Measurements from ENCODE around the gene KRTAP10-5. TPM values are rescaled to one million over a fixed set of nuclear protein-coding genes. Genes with fewer than 3 reads are reported as not detected.

Gene KRTAP10-5
- total and polyA plus RNA-seq, 2 experiments from 2014 or later: not detected

DNA sequence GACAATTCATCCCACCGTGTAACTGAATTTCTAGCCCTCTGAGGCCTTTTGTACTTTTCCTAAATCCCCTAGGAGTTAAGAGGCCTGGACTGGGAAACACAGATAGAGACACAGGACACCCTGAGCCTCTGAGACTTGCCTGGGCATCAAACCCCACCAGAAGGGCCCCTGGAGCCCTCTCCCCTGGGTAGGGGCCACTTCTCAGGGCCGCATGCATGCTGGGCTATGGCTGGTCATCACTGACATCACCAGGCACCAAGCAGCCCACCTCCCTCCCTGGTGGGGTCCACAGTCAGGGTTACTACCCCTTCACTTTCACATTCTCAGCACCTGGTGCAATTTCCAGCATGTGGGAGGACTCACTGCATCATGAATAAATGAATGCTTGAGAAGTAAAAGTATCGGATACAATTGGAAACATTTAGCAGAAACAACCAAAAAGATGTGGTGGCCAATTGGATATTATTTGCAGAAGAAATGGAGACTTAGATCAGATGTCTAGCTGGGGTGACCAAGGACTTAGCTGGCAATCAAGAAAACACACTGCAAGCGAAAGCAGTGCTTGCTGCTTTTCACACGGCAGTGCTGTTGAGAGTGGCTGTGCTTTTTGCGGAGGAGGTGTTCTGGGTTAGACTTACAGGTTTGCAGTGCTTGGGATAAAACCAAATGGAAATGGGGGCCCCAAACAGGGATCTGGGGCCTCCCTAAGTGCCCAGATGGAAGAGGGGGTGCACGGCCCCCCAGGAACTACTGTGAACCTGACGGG lies 19.0 kb upstream of the KRTAP10-5 start:
- Histone ChIP-seq H3K36me3 (ENCODE audit: low read depth) (no peaks in the 10 kb centered on the region), H3K9me2 (ENCODE audit: insufficient read depth) (no peaks in the 10 kb centered on the region), H4K20me1 (ENCODE audit: insufficient read depth) (no peaks in the 10 kb centered on the region), H2AFZ (no peak overlapping the region), H3K27me3 (replicated peaks; ENCODE audit: insufficient read depth) (peaks cover 20% of the 10 kb centered on the region), H3K27ac (no peak overlapping the region), H3K4me1 (ENCODE audit: insufficient read depth) (no peaks in the 10 kb centered on the region), H3K4me2 (ENCODE audit: unreplicated experiment) (no peak overlapping the region), H3K9me3 (ENCODE audit: low read depth) (no peaks in the 10 kb centered on the region), H3F3A (ENCODE audit: insufficient read depth) (no peaks in the 10 kb centered on the region), H3K4me3 (no peak overlapping the region), H3K79me2 (ENCODE audit: insufficient read depth) (no peaks in the 10 kb centered on the region), H3K9ac (no peak overlapping the region)
- in situ Hi-C loops (cut with MboI): loop anchor here (25.0 kb wide), 1 partner anchor 537 kb away; no protein-coding TSS in a partner anchor
- no peak for DNase-seq
- 45 to 52% methylated on average over 8 of the region's 8 CpGs for WGBS, 2 experiments (ENCODE audit: low coverage in 1 of 2, low lambda C conversion rate in 2 of 2, missing lambda C conversion rate in 2 of 2)
- no peak for TF ChIP-seq EZH2 (IDR thresholded peaks at IDR 0.05; ENCODE audit: insufficient read depth, poor library complexity, severe bottlenecking)

- DNase-seq: no peak
- no peaks in the 10 kb centered on the region for H3K9me3 ChIP-seq (ENCODE audit: low read depth)
- H4K20me1 ChIP-seq (ENCODE audit: insufficient read depth): no peaks in the 10 kb centered on the region
- H2AFZ ChIP-seq: no peak overlapping the region
- no peaks in the 10 kb centered on the region for H3K4me1 ChIP-seq (ENCODE audit: insufficient read depth)
- no peaks in the 10 kb centered on the region for H3K79me2 ChIP-seq (ENCODE audit: insufficient read depth)
- 59 to 60% methylated on average over 11 of the region's 11 CpGs for WGBS, 2 experiments (ENCODE audit: low coverage in 1 of 2, low lambda C conversion rate in 2 of 2, missing lambda C conversion rate in 2 of 2)
- H3K4me3 ChIP-seq: no peak overlapping the region
- TF ChIP-seq EZH2phosphoT487 (IDR thresholded peaks at IDR 0.05; ENCODE audit: insufficient read depth, low read depth) (no peak), EZH2 (IDR thresholded peaks at IDR 0.05; ENCODE audit: insufficient read depth, poor library complexity, severe bottlenecking) (no peak)
- H3K36me3 ChIP-seq (ENCODE audit: low read depth): no peaks in the 10 kb centered on the region
- in situ Hi-C loops (cut with MboI): loop anchor here (25.0 kb wide), 1 partner anchor 536 kb away; no protein-coding TSS in a partner anchor
- no peak overlapping the region for H3K4me2 ChIP-seq (ENCODE audit: unreplicated experiment)
- H3F3A ChIP-seq (ENCODE audit: insufficient read depth): no peaks in the 10 kb centered on the region
- H3K9ac ChIP-seq: no peak overlapping the region
- no peaks in the 10 kb centered on the region for H3K9me2 ChIP-seq (ENCODE audit: insufficient read depth)
- H3K27ac ChIP-seq: no peak overlapping the region
- H3K27me3 ChIP-seq (replicated peaks; ENCODE audit: insufficient read depth): peaks cover 15% of the 10 kb centered on the region
Observed at GRCh38 chr21:44598061-44598460, 17.7 kb upstream of the KRTAP10-5 start.

GRCh38 chr21:44596068-44596725 lies 15.8 kb upstream of the KRTAP10-5 start:
- DNase-seq: peak; percentile 34
- no peak overlapping the region for H3K9ac ChIP-seq
- no peak overlapping the region for H3K27ac ChIP-seq
- H3K4me3 ChIP-seq: no peak overlapping the region
- TF ChIP-seq EZH2 (IDR thresholded peaks at IDR 0.05; ENCODE audit: insufficient read depth, poor library complexity, severe bottlenecking) (no peak), EZH2phosphoT487 (IDR thresholded peaks at IDR 0.05; ENCODE audit: insufficient read depth, low read depth) (no peak)
- no peaks in the 10 kb centered on the region for H3F3A ChIP-seq (ENCODE audit: insufficient read depth)
- peaks cover 15% of the 10 kb centered on the region for H3K27me3 ChIP-seq (replicated peaks; ENCODE audit: insufficient read depth)
- no peaks in the 10 kb centered on the region for H3K9me3 ChIP-seq (ENCODE audit: low read depth)
- H3K36me3 ChIP-seq (ENCODE audit: low read depth): no peaks in the 10 kb centered on the region
- no peaks in the 10 kb centered on the region for H3K9me2 ChIP-seq (ENCODE audit: insufficient read depth)
- H3K4me2 ChIP-seq (ENCODE audit: unreplicated experiment): no peak overlapping the region
- H2AFZ ChIP-seq: no peak overlapping the region
- WGBS, 2 experiments (ENCODE audit: low coverage in 1 of 2, low lambda C conversion rate in 2 of 2, missing lambda C conversion rate in 2 of 2): 6 to 11% methylated on average over 9 of the region's 9 CpGs
- no peaks in the 10 kb centered on the region for H4K20me1 ChIP-seq (ENCODE audit: insufficient read depth)
- H3K4me1 ChIP-seq (ENCODE audit: insufficient read depth): no peaks in the 10 kb centered on the region
- H3K79me2 ChIP-seq (ENCODE audit: insufficient read depth): no peaks in the 10 kb centered on the region
- in situ Hi-C loops (cut with MboI): loop anchor here (25.0 kb wide), 1 partner anchor 534 kb away; no protein-coding TSS in a partner anchor

GRCh38 chr21:44595524-44595923 lies 15.1 kb upstream of the KRTAP10-5 start:
- Histone ChIP-seq H3K27me3 (replicated peaks; ENCODE audit: insufficient read depth) (peaks cover 15% of the 10 kb centered on the region), H3K9me3 (ENCODE audit: low read depth) (no peaks in the 10 kb centered on the region), H3K9me2 (ENCODE audit: insufficient read depth) (no peaks in the 10 kb centered on the region), H2AFZ (no peak overlapping the region), H3K4me2 (ENCODE audit: unreplicated experiment) (no peak overlapping the region), H3K79me2 (ENCODE audit: insufficient read depth) (no peaks in the 10 kb centered on the region), H4K20me1 (ENCODE audit: insufficient read depth) (no peaks in the 10 kb centered on the region), H3F3A (ENCODE audit: insufficient read depth) (no peaks in the 10 kb centered on the region), H3K27ac (no peak overlapping the region), H3K4me3 (no peak overlapping the region), H3K36me3 (ENCODE audit: low read depth) (no peaks in the 10 kb centered on the region), H3K9ac (no peak overlapping the region), H3K4me1 (ENCODE audit: insufficient read depth) (no peaks in the 10 kb centered on the region)
- DNase-seq: no peak
- in situ Hi-C loops (cut with MboI): loop anchor here (25.0 kb wide), 1 partner anchor 533 kb away; no protein-coding TSS in a partner anchor
- WGBS, 2 experiments (ENCODE audit: low coverage in 1 of 2, low lambda C conversion rate in 2 of 2, missing lambda C conversion rate in 2 of 2): 14 to 18% methylated on average over 6 of the region's 6 CpGs
- TF ChIP-seq EZH2phosphoT487 (IDR thresholded peaks at IDR 0.05; ENCODE audit: insufficient read depth, low read depth): no peak

All from GM23248 (cell line).